Ishikawa (cell line): ENCODE data around the gene TEP1.
A peak's percentile ranks its signal among the peaks of the same experiment; 100 is the strongest.

Source experiments
- CEBPB ChIP-seq: IDR thresholded peaks from 2 replicates; pipeline ENCODE4 v1.6.1; 2012
- CREB1 ChIP-seq: IDR thresholded peaks from 2 replicates; pipeline ENCODE4 v1.6.1; 2012; ENCODE audit warnings: low read depth
- EGR1 ChIP-seq: IDR thresholded peaks from 2 replicates; pipeline ENCODE4 v1.6.1; 2012
- EP300 ChIP-seq: IDR thresholded peaks from 2 replicates; pipeline ENCODE4 v1.6.1; 2012; ENCODE audit warnings: borderline replicate concordance
- FOXM1 ChIP-seq: IDR thresholded peaks from 2 replicates; pipeline ENCODE4 v1.6.1; 2012; ENCODE audit warnings: low read depth, borderline replicate concordance
- NFIC ChIP-seq: IDR thresholded peaks from 2 replicates; pipeline ENCODE4 v1.6.1; 2012
- RAD21 ChIP-seq: IDR thresholded peaks from 2 replicates; pipeline ENCODE4 v1.6.1; 2012; ENCODE audit warnings: low read depth
- TAF1 ChIP-seq: IDR thresholded peaks from 2 replicates; pipeline ENCODE4 v1.6.1; 2012; ENCODE audit warnings: low read depth, mild to moderate bottlenecking
- TCF12 ChIP-seq: IDR thresholded peaks from 2 replicates; pipeline ENCODE4 v1.6.1; 2012; ENCODE audit warnings: low read depth
- TEAD4 ChIP-seq: IDR thresholded peaks from 2 replicates; pipeline ENCODE4 v1.6.1; 2012
- YY1 ChIP-seq: IDR thresholded peaks from 2 replicates; pipeline ENCODE4 v1.6.1; 2012; ENCODE audit warnings: low read depth
- ZBTB7A ChIP-seq: IDR thresholded peaks from 2 replicates; pipeline ENCODE4 v1.6.1; 2012; ENCODE audit warnings: low read depth
- TF ChIP-seq, protein P1 (sequence below): IDR thresholded peaks from 2 replicates; pipeline ENCODE4 v1.6.1; 2012
- TF ChIP-seq, protein P2 (sequence below): IDR thresholded peaks from 2 replicates; pipeline ENCODE4 v1.6.1; 2012; ENCODE audit warnings: low read depth, mild to moderate bottlenecking
- TF ChIP-seq, protein P3 (sequence below): IDR thresholded peaks from 2 replicates; pipeline ENCODE4 v1.6.1; 2012

TEP1 gene

DNA sequence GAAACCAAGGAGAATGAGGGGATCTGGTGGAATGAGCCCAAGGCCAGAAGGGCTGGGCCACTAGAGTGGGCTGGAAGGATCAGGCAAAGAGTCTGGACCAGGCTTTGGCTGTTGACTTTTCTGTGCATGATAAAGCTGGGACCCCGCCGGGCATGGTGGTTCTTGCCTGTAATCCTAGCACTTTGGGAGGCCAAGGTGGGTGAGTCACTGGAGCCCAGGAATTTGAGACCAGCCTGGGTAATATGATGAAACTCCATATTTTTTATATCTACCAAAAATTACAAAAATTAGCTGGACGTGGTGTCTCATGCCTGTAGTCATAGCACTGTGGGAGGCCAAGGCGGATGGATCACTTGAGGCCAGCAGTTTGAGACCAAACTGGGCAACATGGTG, 23.1 kb upstream of the TEP1 start:
- TF ChIP-seq, protein P1, sequence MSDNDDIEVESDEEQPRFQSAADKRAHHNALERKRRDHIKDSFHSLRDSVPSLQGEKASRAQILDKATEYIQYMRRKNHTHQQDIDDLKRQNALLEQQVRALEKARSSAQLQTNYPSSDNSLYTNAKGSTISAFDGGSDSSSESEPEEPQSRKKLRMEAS, result peak; percentile 15; the same call in 1 of the 2 replicates
- TF ChIP-seq CEBPB, result no peak

DNA sequence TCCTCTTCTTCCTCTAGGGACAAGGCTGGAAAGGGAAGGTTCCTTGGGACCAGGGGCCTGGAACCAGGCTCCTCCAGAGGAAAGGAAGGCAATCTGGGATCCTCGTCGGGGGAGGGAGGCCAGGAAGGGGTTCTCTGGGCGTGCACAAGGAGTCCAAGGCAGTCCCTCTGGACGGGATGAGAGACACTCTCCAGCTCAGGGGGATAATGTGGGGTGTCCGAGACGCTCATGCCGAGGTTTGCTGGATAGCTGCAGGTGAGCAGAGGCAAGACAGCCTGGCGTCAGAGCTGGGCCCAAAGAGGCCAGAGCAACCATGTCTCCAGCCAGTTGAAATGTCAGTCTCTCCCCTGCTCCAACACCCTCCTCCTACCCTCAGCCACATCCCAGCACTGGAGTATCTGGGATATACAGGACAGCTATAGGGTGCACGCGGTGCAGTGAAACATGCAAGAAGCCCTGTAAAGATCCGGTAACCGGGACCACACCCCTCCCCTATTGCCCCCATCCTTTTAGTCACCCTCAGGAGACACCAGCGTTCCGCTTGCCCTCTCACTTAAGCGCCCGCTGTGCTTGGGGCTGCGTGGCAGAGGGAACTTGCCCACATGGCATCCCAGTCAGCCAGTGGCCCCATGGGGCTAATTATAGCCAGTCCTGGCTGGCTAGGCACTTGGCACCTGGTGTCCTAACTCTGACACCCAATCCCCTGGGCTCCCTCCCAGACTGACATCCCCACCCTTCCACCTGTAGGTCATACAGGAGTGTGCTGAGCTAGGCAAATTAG, 22.5 kb upstream of the TEP1 start, which contains the start of gene KLHL33:
Gene KLHL33, minus strand, starts transcription at position 585 of the 781 bp plus-strand sequence. Its CDS starts 355 bp downstream, at position 230.
- TF ChIP-seq TEAD4 (peak; percentile 28; the same call in 1 of the 2 replicates), NFIC (peak; percentile 24; the same call in 1 of the 2 replicates), EP300 (no peak; the same call in 1 of the 2 replicates)
- TF ChIP-seq, protein P1, result peak; percentile 73

DNA sequence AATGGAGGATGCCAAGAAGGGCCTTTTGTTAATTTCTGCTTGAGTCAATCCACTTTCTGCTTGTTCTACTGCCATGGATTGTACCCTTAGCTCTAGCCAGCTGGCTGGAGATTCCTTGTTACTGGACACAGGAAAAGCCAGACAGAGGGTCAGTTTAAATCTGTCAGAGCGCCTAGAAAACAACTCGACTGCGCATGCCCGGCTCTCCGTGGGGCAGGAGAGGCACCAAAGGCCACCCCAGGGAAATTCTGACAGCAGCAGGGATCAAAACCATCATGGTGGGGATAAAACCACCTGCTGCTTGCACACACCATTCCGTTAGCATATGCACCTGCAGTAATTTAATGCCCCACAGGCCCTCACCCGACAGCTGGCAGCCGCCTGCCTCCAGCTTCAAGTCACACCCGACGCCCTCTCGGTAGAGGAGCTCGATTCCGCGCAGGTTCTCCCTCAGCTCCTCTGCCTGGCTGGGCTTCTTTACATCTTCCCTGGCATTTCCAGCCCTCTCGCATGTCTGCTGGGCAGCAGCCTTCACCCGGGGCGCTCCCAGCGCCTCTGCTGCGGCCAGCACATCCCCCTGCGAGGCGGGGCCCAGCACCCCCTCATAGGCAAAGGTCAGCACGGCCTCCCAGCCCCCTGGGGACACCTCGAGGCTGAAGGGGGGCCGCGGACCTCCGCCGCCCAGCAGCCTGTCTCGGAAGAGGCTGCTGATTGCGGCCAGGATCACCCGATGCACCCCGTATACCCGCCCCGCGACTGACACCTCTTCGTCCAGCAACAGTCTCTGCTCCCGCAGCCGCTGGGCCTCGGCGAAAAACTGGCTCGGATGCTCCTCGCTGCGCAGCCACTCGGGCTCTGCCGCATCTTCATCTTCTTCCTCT, 21.6 kb upstream of the TEP1 start:
- no peak for TF ChIP-seq CREB1
- no peak for TF ChIP-seq FOXM1
- TF ChIP-seq TCF12, result no peak
- TF ChIP-seq EP300, result no peak
- TF ChIP-seq, protein P1, result no peak
- no peak for TF ChIP-seq TEAD4
- TF ChIP-seq, protein P2, sequence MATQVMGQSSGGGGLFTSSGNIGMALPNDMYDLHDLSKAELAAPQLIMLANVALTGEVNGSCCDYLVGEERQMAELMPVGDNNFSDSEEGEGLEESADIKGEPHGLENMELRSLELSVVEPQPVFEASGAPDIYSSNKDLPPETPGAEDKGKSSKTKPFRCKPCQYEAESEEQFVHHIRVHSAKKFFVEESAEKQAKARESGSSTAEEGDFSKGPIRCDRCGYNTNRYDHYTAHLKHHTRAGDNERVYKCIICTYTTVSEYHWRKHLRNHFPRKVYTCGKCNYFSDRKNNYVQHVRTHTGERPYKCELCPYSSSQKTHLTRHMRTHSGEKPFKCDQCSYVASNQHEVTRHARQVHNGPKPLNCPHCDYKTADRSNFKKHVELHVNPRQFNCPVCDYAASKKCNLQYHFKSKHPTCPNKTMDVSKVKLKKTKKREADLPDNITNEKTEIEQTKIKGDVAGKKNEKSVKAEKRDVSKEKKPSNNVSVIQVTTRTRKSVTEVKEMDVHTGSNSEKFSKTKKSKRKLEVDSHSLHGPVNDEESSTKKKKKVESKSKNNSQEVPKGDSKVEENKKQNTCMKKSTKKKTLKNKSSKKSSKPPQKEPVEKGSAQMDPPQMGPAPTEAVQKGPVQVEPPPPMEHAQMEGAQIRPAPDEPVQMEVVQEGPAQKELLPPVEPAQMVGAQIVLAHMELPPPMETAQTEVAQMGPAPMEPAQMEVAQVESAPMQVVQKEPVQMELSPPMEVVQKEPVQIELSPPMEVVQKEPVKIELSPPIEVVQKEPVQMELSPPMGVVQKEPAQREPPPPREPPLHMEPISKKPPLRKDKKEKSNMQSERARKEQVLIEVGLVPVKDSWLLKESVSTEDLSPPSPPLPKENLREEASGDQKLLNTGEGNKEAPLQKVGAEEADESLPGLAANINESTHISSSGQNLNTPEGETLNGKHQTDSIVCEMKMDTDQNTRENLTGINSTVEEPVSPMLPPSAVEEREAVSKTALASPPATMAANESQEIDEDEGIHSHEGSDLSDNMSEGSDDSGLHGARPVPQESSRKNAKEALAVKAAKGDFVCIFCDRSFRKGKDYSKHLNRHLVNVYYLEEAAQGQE, result no peak

DNA sequence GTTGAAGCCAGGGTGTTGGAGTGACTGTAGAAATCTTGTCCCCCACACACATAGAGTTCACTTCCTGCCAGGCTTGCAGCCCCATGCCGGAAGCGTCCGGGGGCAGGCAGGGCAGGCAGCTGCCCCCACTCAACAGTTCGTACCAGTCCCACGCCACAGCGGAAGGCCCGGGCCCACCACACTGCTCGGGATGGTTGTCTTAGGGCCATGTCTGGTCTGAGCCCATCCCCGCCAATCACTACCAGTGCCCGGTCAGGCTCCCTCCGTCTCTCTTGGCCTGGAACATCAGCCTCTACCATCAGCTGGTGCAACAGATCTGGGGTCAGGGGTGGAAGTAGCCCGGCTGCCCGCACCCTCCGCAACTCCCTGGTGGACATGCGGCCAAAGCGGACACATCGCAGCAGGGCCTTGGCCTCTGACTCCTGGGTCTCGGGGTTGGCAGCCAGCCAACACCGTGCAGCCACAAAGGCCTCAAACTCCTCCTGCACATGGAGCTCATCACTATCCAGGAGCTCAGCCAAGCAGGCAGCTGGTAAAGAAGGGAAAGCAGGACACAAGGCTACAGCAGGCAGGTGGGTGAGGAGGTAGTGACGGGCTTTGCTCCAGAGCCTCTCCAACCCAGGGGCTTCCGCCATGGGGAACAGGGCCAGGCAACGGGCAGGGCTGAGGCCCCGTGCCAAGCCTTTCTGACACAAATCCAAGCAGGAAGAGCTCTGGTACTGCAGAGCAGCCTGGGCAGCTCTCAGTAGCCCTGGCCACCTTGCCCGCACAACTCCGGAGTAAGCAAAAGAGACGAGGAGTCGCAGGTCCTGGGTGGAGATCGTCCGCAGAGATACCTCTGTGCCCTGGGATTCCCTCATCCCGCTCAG, 16.7 kb upstream of the TEP1 start:
- TF ChIP-seq NFIC, result peak; percentile 48; the same call in 1 of the 2 replicates
- TF ChIP-seq RAD21, result no peak

DNA sequence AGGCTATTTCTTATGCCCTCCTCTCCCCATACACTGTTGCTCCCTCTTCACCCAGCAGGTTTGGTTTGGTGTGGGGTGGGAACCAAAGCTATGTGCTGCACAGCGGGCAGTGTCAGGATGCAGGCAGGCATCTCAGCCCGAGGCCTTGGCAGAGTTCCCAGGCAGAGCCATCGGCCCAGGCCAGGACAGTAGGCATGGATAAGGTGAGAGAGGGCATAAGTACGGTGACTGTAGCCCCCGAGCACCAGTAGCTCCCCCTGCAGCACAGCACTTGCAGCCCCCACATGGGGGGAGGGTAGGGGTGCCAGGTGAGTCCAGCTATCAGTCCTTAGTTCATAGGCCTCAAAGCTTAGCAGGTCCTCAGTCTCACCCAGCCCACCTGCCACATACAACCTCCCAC, 15.5 kb upstream of the TEP1 start:
- TF ChIP-seq CREB1 (no peak), FOXM1 (no peak), RAD21 (no peak), CEBPB (no peak), TCF12 (no peak), YY1 (no peak), TAF1 (no peak), EGR1 (no peak), ZBTB7A (no peak), NFIC (no peak), TEAD4 (no peak), EP300 (no peak)
- TF ChIP-seq, protein P1, result no peak
- TF ChIP-seq, protein P3, sequence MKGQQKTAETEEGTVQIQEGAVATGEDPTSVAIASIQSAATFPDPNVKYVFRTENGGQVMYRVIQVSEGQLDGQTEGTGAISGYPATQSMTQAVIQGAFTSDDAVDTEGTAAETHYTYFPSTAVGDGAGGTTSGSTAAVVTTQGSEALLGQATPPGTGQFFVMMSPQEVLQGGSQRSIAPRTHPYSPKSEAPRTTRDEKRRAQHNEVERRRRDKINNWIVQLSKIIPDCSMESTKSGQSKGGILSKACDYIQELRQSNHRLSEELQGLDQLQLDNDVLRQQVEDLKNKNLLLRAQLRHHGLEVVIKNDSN, result no peak
- TF ChIP-seq, protein P2, result no peak
